GM12875 (cell line): Measurements from ENCODE around the gene SCAPER.
"Not testable (repeated sequence)": the region's sequence is repeated elsewhere in the genome, so short reads cannot be mapped to it uniquely, and the experiment has no call there.

Source experiments
- H3K4me3 ChIP-seq: one replicate; pipeline ENCODE4 v1.5.1; 2011; ENCODE audit warnings: low read depth, low read length, control low read depth
- CTCF ChIP-seq: IDR thresholded peaks from 2 replicates; pipeline ENCODE4 v1.5.1; 2011; ENCODE audit warnings: low read depth, mild to moderate bottlenecking, control low read depth, inconsistent platforms, low read length, moderate library complexity, borderline replicate concordance; ENCODE audit not compliant: insufficient read depth

The SCAPER gene

GRCh38 chr15:76894174-76894573 is 11.0 kb downstream of the SCAPER start:
- H3K4me3 ChIP-seq: no peak overlapping the region
- no peak for TF ChIP-seq CTCF

- not testable (repeated sequence) for H3K4me3 ChIP-seq
These were observed 12.3 kb downstream of the SCAPER start for GRCh38 chr15:76892836-76893235.

GRCh38 chr15:76887280-76888141 is 17.6 kb downstream of the SCAPER start:
- H3K4me3 ChIP-seq: not testable (repeated sequence)

GRCh38 chr15:76885212-76885611 is 19.9 kb downstream of the SCAPER start:
- no peak overlapping the region for H3K4me3 ChIP-seq
- TF ChIP-seq CTCF: no peak

GRCh38 chr15:76875911-76876310 is 29.2 kb downstream of the SCAPER start:
- no peak overlapping the region for H3K4me3 ChIP-seq
- no peak for TF ChIP-seq CTCF

- not testable (repeated sequence) for H3K4me3 ChIP-seq
These were observed 32.1 kb downstream of the SCAPER start for GRCh38 chr15:76873066-76873465.

GRCh38 chr15:76871930-76872329 is 33.2 kb downstream of the SCAPER start:
- no peak overlapping the region for H3K4me3 ChIP-seq
- no peak for TF ChIP-seq CTCF

GRCh38 chr15:76868740-76869139 is 36.4 kb downstream of the SCAPER start:
- no peak overlapping the region for H3K4me3 ChIP-seq
- TF ChIP-seq CTCF: no peak
